HG02571 (cell line): ENCODE results near the gene CST4.
"Not testable (repeated sequence)": the region's sequence is repeated elsewhere in the genome, so short reads cannot be mapped to it uniquely, and the experiment has no call there.

Source experiments
- ATAC-seq: cut with Tn5 transposase; IDR thresholded peaks from one replicate; pipeline ENCODE4 v1.9.1; 2021; ENCODE audit warnings: mild to moderate bottlenecking, moderate library complexity; ENCODE audit not compliant: unreplicated experiment

Gene CST4, protein sequence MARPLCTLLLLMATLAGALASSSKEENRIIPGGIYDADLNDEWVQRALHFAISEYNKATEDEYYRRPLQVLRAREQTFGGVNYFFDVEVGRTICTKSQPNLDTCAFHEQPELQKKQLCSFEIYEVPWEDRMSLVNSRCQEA

DNA sequence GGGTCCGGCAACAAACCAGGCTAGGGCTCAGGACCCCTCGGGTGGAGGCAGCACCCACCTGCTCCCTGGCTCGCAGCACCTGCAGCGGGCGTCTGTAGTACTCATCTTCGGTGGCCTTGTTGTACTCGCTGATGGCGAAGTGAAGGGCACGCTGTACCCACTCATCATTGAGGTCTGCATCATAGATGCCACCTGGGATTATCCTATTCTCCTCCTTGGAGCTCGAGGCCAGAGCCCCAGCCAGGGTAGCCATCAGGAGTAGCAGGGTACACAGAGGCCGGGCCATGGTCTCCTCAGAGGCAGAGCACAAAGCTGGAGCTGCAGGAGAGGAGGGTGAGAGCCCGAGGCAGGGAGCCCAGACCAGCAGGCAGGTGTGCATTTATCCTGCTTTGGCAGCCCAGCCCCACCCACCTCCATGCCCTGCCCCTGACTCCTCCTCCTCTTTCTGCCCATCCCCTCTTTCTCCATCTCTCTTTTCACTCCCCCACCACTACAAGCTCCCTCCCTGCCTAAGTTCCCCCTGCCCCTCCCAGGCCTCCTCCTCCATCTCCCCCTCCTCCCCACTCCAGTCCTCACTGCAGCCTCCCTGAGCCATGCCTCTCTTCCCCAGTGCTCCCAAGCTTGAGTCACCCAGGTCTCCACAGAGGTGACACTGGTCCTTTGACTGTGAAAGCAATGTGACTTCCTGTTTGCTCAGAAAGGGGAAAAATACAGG is at the start of gene CST4:
Gene CST4, minus strand, starts transcription at position 355 of the 715 bp plus-strand sequence. Its CDS starts 69 bp downstream, at position 286.
- not testable (repeated sequence) for ATAC-seq

- not testable (repeated sequence) for ATAC-seq
Measured at GRCh38 chr20:23735391-23735790, 46.6 kb upstream of the CST4 start.

GRCh38 chr20:23734949-23735348 is 46.1 kb upstream of the CST4 start:
- ATAC-seq = not testable (repeated sequence)

GRCh38 chr20:23734440-23734839 is 45.6 kb upstream of the CST4 start:
- ATAC-seq = not testable (repeated sequence)

DNA sequence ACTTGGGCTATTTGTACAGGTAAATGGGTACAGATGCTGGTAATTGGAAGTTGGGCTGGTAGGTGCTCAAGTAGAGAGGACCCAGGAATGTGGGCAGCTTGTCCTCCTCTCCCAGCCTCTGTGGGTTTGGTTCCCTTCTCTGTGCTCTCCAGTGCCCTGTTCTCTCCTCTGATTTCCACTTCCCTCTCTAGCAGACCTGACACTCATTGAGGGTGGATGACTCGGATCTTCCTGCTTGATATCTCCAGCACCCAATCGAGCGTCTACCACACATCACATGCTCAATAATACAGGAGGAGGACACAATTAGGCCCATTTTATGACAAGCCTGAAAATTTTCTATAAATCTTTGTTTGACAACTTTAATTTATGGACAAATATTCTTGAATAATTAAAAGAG is 38.2 kb upstream of the CST4 start:
- no peak for ATAC-seq

DNA sequence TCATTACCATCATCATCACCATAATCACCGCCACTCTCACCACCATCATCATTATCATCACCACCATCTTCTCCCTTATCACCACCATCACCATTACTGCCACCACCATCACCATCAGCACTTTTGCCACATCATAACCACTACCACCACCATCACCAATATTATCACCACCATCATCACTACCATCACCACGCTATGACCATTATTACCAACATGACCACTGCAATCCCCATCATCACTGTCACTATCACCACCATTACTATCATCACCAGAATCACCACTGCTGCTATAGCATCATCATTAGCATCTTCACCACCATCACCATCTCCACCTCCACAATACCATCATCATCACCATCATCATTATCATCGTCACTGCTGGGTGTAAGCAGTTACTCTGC is 36.3 kb upstream of the CST4 start:
- ATAC-seq = no peak

DNA sequence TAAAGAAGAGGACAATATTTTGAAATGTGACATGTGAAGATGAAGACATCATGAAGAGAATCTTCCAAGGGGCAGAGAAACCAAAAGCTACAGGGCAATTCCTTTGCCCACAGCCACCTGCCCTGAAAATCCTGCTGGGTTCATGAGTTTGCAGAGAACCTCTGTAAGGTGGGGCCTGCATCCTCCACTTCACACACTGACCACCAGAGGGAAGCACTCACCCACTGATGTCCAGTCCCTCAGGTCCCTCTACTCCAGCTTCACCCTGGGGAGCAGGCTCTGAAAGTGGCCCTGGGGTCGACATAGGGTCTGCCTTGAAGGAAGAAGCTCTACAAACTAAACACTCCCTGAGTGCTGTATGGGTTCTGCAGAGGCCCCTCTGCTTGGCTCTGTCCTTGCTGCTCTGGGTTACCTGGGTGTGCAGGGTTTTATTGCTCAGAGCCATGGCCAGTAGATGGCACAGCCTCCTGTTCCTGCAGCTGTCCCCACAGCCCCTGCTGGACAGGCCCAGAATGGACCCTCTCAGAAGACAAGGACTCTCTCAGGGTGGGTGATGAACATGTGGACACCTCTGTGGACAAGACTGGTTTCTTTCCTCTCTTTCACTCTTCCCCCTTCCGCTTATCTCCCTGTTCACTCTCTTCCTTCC is 34.9 kb upstream of the CST4 start:
- ATAC-seq = not testable (repeated sequence)

DNA sequence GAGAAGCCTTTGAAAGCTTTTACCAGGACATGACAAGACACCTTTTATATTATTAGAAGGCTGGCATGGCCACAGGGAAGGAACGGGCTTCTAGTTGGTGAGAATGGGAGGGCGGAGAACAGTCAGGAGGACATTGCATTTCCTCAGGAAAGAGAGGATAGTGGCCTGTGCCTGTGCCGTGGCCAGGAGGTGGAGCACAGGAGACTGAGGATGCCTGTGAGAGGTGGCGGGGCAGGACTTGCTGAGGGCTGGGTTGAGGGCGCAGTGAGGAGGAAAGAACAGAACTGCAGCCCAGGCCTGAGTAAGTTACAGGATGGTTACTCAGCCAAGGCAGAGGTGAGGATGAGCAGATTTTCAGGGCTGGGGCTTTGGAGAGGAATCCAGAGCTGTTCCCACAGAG is 34.0 kb upstream of the CST4 start:
- ATAC-seq = not testable (repeated sequence)

GRCh38 chr20:23721962-23722361 is 33.1 kb upstream of the CST4 start:
- ATAC-seq = no peak

DNA sequence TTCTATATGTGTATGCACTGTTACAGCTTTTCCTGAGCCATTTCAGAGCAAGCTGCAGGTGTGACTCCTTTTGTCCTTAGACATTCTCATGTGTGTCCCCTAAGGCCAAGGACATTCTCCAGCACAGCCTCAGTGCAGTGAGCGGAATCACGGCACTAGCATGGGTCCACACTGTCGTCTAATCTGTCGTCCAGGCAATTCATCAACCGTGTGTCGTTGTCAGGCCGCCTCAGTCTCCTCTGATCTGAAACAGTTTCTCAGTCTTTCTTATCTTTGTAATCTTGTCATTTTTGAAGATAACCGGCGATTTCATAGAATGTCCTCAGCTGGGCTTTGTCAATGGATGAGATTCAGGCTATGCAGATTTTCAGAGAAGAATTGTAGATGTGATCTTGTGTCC is 30.5 kb upstream of the CST4 start:
- not testable (repeated sequence) for ATAC-seq

GRCh38 chr20:23711778-23712177 is 22.9 kb upstream of the CST4 start:
- not testable (repeated sequence) for ATAC-seq

DNA sequence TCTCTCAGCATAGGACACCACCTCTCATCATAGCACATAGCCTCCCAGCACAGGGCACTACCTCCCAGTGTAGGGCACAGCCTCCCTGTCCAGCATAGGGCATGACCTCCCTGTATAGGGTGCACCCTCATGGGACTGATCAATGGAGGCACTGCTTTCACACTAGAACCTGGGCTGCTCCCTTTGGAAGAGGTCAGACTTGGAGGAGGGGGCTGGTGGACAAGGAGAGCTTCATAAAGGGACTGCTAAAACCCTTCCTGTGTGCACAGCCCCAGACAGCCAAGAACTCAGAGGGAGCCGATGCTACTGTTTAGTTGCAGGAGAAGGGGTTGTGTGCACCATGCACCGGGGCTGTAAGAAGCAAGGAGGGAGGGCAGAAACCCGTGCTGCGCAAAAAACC is 21.9 kb upstream of the CST4 start:
- no peak for ATAC-seq

DNA sequence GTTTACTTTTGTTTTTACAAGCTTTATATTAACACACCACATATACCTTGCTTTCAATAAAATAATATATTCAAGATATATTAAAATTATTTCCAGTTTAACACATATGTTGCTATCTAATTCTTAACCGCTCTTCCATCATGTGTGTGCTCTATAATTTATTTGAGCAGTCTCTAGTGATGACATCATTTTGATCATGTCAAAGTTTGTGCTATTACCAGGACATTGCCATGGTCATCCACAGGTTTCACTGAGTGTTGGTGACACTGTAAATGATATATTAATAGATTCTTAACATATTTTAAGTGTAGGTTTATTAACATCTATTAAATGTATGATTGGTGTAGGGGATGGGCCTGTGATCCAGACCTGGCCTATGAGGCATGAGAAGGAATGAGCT is 17.1 kb upstream of the CST4 start:
- no peak for ATAC-seq

DNA sequence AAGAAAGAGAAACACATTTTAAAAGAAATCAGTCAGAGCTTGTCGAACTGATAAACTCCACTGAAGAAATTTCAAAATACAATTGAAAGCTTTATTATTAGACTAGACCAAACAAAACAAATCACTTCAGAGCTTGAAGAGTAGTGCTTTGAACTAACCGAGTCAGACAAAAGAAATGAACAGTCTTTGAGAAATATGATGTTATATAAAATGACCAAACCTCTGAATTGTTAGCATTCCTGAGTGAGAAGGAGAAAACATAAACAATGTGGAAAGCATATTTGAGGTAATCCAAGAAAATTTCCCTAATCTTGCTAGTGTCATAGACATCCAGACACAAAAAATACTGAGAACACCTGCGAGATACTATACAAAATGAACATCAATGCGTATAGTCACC is 13.2 kb upstream of the CST4 start:
- no peak for ATAC-seq

DNA sequence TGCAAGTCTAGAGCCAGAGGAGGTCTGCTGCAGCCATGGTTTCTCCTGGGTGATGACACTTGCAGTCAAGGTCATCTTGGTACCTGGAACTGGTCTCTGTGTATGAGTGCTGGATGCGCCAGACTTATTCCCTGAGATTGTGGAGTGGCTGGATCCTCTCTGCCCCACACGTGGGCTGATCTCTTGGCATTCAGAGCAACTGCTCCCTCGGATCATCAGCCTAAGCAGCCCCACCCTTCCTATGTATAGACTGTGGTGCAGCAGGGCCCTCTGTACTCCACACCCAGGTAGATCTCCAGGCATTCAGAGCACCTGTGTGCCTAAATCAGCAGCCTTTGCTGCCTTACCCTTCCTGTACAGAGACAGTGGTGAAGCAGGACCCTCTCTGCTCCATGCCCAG is 12.1 kb upstream of the CST4 start:
- no peak for ATAC-seq

GRCh38 chr20:23697947-23698346 is 9.1 kb upstream of the CST4 start:
- no peak for ATAC-seq

DNA sequence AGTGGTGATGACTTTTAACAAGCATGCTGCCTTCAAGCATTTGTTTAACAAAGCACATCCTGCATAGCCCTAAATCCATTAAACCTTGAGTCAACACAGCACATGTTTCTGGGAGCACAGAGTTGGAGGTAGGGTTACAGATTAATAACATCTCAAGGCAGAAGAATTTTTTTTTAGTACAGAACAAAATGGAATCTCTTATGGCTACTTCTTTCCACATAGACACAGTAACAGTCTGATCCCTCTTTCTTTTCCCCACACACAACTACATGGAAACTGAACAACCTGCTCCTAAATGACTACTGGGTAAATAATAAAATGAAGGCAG is 6.2 kb upstream of the CST4 start:
- ATAC-seq = not testable (repeated sequence)

- not testable (repeated sequence) for ATAC-seq
Measured at GRCh38 chr20:23694178-23695067, 5.6 kb upstream of the CST4 start.

DNA sequence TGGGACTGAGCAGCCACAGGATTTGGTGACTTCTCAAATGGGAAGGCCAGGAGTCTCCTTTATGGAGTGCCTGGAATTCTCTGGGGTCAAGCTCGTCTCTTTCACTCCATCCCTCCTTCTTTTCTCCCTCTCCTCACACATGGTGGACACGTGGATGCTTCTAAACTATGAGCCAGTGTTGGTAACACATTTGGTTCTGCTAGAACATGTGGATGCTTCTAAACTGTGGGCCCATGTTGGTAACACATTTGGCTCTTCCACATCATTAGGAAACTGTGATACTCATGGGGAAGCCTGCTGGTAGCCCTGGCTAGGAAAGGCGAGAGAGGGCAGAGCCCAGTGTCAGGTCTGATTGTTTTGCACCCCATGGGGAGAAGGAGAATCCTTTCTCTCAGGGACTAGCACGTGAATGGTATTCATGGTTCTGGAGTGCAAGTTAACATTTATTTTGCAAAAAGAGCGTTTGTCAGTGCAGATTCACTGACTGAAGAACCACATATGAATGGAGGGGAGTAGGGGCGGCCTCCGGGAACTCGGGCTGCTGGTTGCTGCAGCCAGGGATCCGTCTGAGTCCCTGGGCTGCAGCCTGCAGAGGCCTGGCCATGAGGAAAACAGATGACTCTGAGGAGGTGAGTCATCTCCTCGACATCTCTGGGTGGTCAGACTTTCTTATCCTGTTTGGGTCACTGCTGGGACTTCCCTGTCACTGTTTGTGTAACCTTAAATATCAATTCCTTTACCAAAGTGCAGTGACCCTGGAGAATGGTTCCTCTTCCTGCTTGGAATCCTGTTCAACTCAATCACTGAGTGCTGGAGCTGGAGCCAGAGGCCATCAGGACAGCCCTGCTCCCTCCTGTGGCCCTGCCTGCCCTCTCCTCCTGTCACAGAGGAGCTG is 4.1 kb upstream of the CST4 start:
- not testable (repeated sequence) for ATAC-seq

- ATAC-seq = no peak
Measured at GRCh38 chr20:23691675-23692074, 2.8 kb upstream of the CST4 start.
